HepG2 (cell line): ENCODE measurements around the gene DSTN. TPM values are rescaled to one million over a fixed set of nuclear protein-coding genes. Genes with fewer than 3 reads are reported as not detected.
A peak's percentile ranks its signal among the peaks of the same experiment; 100 is the strongest.

Experiments
- BRD4 ChIP-seq: sonication (generic); formaldehyde crosslinking; IDR thresholded peaks from 2 replicates; pipeline ENCODE4 v1.4.0; 2020; ENCODE audit warnings: missing genetic modification reagents
- IKZF4 ChIP-seq: sonication (generic); formaldehyde crosslinking; IDR thresholded peaks from 2 replicates; pipeline ENCODE4 v1.5.1; 2020; ENCODE audit warnings: borderline replicate concordance, mild to moderate bottlenecking, low read depth, missing genetic modification reagents; ENCODE audit errors: not compliant biosample characterization
- JUND ChIP-seq: sonication (generic); formaldehyde crosslinking; IDR thresholded peaks from 2 replicates; pipeline ENCODE4 v1.8.0; 2022; ENCODE audit warnings: mild to moderate bottlenecking, missing genetic modification reagents
- KDM3A ChIP-seq: IDR thresholded peaks from 2 replicates; pipeline ENCODE4 v1.6.1; 2018; ENCODE audit warnings: low read depth, missing compliant biosample characterization
- MED8 ChIP-seq: sonication (generic); formaldehyde crosslinking; IDR thresholded peaks from 2 replicates; pipeline ENCODE4 v1.8.1; 2023; ENCODE audit warnings: mild to moderate bottlenecking, missing genetic modification reagents; ENCODE audit not compliant: insufficient replicate concordance
- MTF2 ChIP-seq: sonication (generic); formaldehyde crosslinking; IDR thresholded peaks from 2 replicates; pipeline ENCODE4 v1.5.0; 2020; ENCODE audit warnings: missing genetic modification reagents, borderline replicate concordance
- MXI1 ChIP-seq: IDR thresholded peaks from 3 replicates; pipeline ENCODE4 v1.6.1; 2012; ENCODE audit warnings: low read depth, low read length, inconsistent platforms, borderline replicate concordance
- NFE2L1 ChIP-seq: sonication (generic); formaldehyde crosslinking; IDR thresholded peaks from 2 replicates; pipeline ENCODE4 v1.4.0; 2020; ENCODE audit warnings: missing genetic modification reagents, mild to moderate bottlenecking, borderline replicate concordance
- POLR2AphosphoS2 ChIP-seq: IDR thresholded peaks from 2 replicates; pipeline ENCODE4 v1.6.1; 2011; ENCODE audit warnings: low read depth, low read length, improper control_type of control experiment
- RBFOX2 ChIP-seq: fragments of 200-400 bp; formaldehyde crosslinking; IDR thresholded peaks from 2 replicates; pipeline ENCODE4 v1.6.1; 2017; ENCODE audit warnings: low read depth, mild to moderate bottlenecking, low read length
- RFXANK ChIP-seq: IDR thresholded peaks from 2 replicates; pipeline ENCODE4 v1.6.1; 2016
- SATB2 ChIP-seq: sonication (generic); formaldehyde crosslinking; IDR thresholded peaks from 2 replicates; pipeline ENCODE4 v1.5.0; 2020; ENCODE audit warnings: missing genetic modification reagents
- ZNF746 ChIP-seq: sonication (generic); formaldehyde crosslinking; IDR thresholded peaks from 2 replicates; pipeline ENCODE4 v1.8.0; 2022; ENCODE audit warnings: mild to moderate bottlenecking, missing genetic modification reagents
- ZNF816 ChIP-seq: sonication (generic); formaldehyde crosslinking; IDR thresholded peaks from 2 replicates; pipeline ENCODE4 v1.8.0; 2022; ENCODE audit warnings: missing genetic modification reagents, mild to moderate bottlenecking, borderline replicate concordance
- ZNF883 ChIP-seq: sonication (generic); formaldehyde crosslinking; IDR thresholded peaks from 2 replicates; pipeline ENCODE4 v1.5.1; 2020; ENCODE audit warnings: mild to moderate bottlenecking, missing genetic modification reagents; ENCODE audit errors: not compliant biosample characterization
- polyA plus RNA-seq, 8 experiments: library from polyadenylated mRNA; depleted of rRNA in 3 of 8; stranded (reverse) in 7 of 8; unstranded in 1 of 8; fragments of >200 nt; fragmentation: Illumina TruSeq in 4 of 8; extraction: Trizol in 4 of 8; gene quantifications; 2 replicates each; pipeline versions ENCODE4 v1.2.1 to v1.2.3, GENCODE V29; 2011 to 2016; ENCODE audit warnings: low read depth in 4 of 8, missing spikeins in 1 of 8, mixed read lengths in 1 of 8; ENCODE audit not compliant: insufficient read depth in 1 of 8
- total RNA-seq, 5 experiments: library from RNA; depleted of rRNA; stranded (reverse); fragments of >200 nt; fragmentation: Illumina TruSeq; extraction: Trizol; gene quantifications; 2 replicates each; pipeline ENCODE4 v1.2.3, GENCODE V29; 2016; ENCODE audit warnings: low read depth in 1 of 5
- TF ChIP-seq, protein P1 (sequence below): sonication (generic); formaldehyde crosslinking; IDR thresholded peaks from 2 replicates; pipeline ENCODE4 v1.4.0; 2020; ENCODE audit warnings: missing genetic modification reagents
- TF ChIP-seq, protein P2 (sequence below): sonication (generic); formaldehyde crosslinking; conservative IDR thresholded peaks from 2 replicates; pipeline ENCODE4 v1.4.0; 2020; ENCODE audit warnings: mild to moderate bottlenecking, missing genetic modification reagents, moderate library complexity
- TF ChIP-seq, protein P3 (sequence below): sonication (generic); formaldehyde crosslinking; IDR thresholded peaks from 2 replicates; pipeline ENCODE4 v1.8.1; 2023; ENCODE audit warnings: missing genetic modification reagents, mild to moderate bottlenecking, borderline replicate concordance
- TF ChIP-seq, protein P4 (sequence below): sonication (generic); formaldehyde crosslinking; IDR thresholded peaks from 2 replicates; pipeline ENCODE4 v1.8.0; 2022; ENCODE audit warnings: missing genetic modification reagents, mild to moderate bottlenecking, inconsistent platforms, borderline replicate concordance
- TF ChIP-seq, protein P5 (sequence below): sonication (generic); formaldehyde crosslinking; IDR thresholded peaks from 2 replicates; pipeline ENCODE4 v1.4.0; 2020; ENCODE audit warnings: missing genetic modification reagents

Gene DSTN
- total and polyA plus RNA-seq, 2 of the 13 experiments (the other 11 are each of a cell fraction or from before 2014, with no cell fraction given): 27.6 to 106 TPM

DNA sequence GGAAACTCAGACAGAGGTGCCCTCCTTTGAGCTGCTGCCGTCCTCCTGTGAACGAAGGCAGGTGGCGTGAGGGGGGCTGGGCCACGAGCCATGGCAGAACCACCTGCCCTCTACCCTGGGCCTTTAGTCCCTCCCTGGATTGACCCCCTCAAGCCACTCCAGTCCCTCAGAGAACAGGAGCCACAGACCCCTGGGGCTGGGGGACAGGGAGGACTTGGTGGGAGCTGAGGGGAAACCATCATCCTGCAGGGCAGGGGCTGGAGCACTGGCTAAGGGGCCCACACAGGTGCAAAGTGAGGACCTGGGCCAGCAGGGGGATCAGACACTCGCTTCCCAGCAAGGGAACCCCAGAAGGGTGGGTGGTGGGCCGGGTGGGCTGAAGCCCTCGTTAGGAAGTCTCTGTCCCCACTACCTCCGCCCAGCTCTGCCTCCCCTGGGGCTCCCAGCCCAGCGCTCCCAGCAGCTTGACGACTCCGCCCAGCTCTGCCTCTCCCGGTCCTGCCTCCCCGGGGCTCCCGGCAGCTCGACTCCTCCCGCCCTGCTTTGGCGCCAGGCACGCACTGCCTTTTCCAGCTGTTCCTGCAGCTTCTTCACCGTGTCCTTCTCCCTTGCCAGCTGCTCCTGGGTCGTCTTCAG, 44.4 kb downstream of the DSTN start (continued):
- TF ChIP-seq MED8 (CRISPR knock-in tag): no peak
- peak; percentile 47 for TF ChIP-seq ZNF883 (CRISPR knock-in tag)
- no peak for TF ChIP-seq IKZF4
- TF ChIP-seq BRD4 (CRISPR knock-in tag): no peak
- TF ChIP-seq RFXANK (CRISPR knock-in tag): no peak
- TF ChIP-seq, protein P1, sequence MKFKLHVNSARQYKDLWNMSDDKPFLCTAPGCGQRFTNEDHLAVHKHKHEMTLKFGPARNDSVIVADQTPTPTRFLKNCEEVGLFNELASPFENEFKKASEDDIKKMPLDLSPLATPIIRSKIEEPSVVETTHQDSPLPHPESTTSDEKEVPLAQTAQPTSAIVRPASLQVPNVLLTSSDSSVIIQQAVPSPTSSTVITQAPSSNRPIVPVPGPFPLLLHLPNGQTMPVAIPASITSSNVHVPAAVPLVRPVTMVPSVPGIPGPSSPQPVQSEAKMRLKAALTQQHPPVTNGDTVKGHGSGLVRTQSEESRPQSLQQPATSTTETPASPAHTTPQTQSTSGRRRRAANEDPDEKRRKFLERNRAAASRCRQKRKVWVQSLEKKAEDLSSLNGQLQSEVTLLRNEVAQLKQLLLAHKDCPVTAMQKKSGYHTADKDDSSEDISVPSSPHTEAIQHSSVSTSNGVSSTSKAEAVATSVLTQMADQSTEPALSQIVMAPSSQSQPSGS (CRISPR knock-in tag): no peak
- no peak for TF ChIP-seq MXI1
- TF ChIP-seq JUND (CRISPR knock-in tag): no peak
- TF ChIP-seq, protein P2, sequence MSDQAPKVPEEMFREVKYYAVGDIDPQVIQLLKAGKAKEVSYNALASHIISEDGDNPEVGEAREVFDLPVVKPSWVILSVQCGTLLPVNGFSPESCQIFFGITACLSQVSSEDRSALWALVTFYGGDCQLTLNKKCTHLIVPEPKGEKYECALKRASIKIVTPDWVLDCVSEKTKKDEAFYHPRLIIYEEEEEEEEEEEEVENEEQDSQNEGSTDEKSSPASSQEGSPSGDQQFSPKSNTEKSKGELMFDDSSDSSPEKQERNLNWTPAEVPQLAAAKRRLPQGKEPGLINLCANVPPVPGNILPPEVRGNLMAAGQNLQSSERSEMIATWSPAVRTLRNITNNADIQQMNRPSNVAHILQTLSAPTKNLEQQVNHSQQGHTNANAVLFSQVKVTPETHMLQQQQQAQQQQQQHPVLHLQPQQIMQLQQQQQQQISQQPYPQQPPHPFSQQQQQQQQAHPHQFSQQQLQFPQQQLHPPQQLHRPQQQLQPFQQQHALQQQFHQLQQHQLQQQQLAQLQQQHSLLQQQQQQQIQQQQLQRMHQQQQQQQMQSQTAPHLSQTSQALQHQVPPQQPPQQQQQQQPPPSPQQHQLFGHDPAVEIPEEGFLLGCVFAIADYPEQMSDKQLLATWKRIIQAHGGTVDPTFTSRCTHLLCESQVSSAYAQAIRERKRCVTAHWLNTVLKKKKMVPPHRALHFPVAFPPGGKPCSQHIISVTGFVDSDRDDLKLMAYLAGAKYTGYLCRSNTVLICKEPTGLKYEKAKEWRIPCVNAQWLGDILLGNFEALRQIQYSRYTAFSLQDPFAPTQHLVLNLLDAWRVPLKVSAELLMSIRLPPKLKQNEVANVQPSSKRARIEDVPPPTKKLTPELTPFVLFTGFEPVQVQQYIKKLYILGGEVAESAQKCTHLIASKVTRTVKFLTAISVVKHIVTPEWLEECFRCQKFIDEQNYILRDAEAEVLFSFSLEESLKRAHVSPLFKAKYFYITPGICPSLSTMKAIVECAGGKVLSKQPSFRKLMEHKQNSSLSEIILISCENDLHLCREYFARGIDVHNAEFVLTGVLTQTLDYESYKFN (CRISPR knock-in tag): no peak
- no peak for TF ChIP-seq MTF2 (CRISPR knock-in tag)
- TF ChIP-seq, protein P3, sequence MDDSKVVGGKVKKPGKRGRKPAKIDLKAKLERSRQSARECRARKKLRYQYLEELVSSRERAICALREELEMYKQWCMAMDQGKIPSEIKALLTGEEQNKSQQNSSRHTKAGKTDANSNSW (CRISPR knock-in tag): no peak
- TF ChIP-seq KDM3A (CRISPR knock-in tag): no peak
- TF ChIP-seq RBFOX2: no peak
- TF ChIP-seq POLR2AphosphoS2: no peak
- TF ChIP-seq, protein P4, sequence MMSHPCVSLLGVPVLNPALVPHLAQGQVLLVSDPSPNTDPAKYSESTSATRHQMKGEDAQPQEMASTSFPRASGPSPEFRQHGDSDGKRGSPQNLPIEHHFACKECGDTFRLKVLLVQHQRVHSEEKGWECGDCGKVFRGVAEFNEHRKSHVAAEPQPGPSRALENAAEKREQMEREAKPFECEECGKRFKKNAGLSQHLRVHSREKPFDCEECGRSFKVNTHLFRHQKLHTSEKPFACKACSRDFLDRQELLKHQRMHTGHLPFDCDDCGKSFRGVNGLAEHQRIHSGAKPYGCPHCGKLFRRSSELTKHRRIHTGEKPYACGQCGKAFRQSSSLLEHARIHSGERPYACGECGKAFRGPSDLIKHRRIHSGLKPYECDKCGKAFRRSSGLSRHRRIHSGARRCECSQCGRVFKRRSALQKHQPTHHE (CRISPR knock-in tag): no peak
- no peak for TF ChIP-seq ZNF746
- TF ChIP-seq SATB2 (CRISPR knock-in tag): no peak
- TF ChIP-seq, protein P5, sequence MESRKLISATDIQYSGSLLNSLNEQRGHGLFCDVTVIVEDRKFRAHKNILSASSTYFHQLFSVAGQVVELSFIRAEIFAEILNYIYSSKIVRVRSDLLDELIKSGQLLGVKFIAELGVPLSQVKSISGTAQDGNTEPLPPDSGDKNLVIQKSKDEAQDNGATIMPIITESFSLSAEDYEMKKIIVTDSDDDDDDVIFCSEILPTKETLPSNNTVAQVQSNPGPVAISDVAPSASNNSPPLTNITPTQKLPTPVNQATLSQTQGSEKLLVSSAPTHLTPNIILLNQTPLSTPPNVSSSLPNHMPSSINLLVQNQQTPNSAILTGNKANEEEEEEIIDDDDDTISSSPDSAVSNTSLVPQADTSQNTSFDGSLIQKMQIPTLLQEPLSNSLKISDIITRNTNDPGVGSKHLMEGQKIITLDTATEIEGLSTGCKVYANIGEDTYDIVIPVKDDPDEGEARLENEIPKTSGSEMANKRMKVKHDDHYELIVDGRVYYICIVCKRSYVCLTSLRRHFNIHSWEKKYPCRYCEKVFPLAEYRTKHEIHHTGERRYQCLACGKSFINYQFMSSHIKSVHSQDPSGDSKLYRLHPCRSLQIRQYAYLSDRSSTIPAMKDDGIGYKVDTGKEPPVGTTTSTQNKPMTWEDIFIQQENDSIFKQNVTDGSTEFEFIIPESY: peak; percentile 93
- TF ChIP-seq ZNF816 (CRISPR knock-in tag): no peak
- no peak for TF ChIP-seq NFE2L1
